RWPE2 (cell line): ENCODE measurements around the gene MARCHF5.

Experiments
- ATAC-seq: fragments of 200-7000 bp; cut with Tn5 transposase; 3 replicates; pipeline ENCODE4 v1.9.1; 2021; ENCODE audit warnings: low read depth
- DNase-seq: peaks from one replicate; pipeline ENCODE4 v3.0.0-alpha.2; 2020; ENCODE audit warnings: low spot score
- H3K27ac ChIP-seq: fragments of 450-650 bp; 2 replicates; pipeline ENCODE4 v1.5.1; 2017; ENCODE audit warnings: mild to moderate bottlenecking; ENCODE audit not compliant: poor library complexity, severe bottlenecking
- H3K27me3 ChIP-seq: fragments of 250-450 bp; sonication (Bioruptor Pico); 2 replicates; pipeline ENCODE4 v1.5.1; 2021; ENCODE audit warnings: mild to moderate bottlenecking, moderate library complexity; ENCODE audit not compliant: insufficient read depth, poor library complexity, severe bottlenecking
- H3K36me3 ChIP-seq: fragments of 250-450 bp; sonication (Bioruptor Pico); 2 replicates; pipeline ENCODE4 v1.5.1; 2020; ENCODE audit warnings: low read depth, mild to moderate bottlenecking, moderate library complexity
- H3K4me1 ChIP-seq: fragments of 250-450 bp; sonication (Bioruptor Pico); 2 replicates; pipeline ENCODE4 v1.5.1; 2021; ENCODE audit warnings: mild to moderate bottlenecking, moderate library complexity; ENCODE audit not compliant: insufficient read depth, poor library complexity, severe bottlenecking
- H3K4me3 ChIP-seq: fragments of 250-450 bp; sonication (Bioruptor Pico); 2 replicates; pipeline ENCODE4 v1.5.1; 2021; ENCODE audit warnings: mild to moderate bottlenecking, moderate library complexity; ENCODE audit not compliant: severe bottlenecking
- H3K9me3 ChIP-seq: fragments of 250-450 bp; sonication (Bioruptor Pico); 2 replicates; pipeline ENCODE4 v1.5.1; 2021; ENCODE audit warnings: mild to moderate bottlenecking, moderate library complexity; ENCODE audit not compliant: severe bottlenecking
- TF ChIP-seq, protein P1 (sequence below): fragments of 450-650 bp; IDR thresholded peaks from one replicate; pipeline ENCODE4 v1.5.1; 2017; ENCODE audit warnings: mild to moderate bottlenecking, moderate library complexity; ENCODE audit not compliant: poor library complexity, severe bottlenecking

Gene MARCHF5

DNA sequence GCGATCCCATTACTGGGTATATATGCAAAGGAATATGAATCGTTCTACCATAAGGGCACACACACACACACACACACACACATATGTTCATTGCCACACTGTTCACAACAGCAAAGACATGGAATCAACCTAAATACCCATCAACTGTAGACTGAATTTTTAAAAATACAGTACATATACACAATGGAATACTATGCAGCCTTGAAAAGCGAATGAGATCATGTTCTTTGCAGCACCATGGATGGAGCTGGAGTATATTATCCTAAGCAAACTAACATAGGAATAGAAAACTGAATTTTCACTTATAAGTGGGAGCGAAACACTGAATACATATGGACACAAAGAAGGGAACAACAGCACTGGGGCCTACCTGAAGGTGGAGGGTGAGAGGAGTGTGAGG is 72.5 kb downstream of the MARCHF5 start:
- Histone ChIP-seq H3K9me3 (no peaks in the 10 kb centered on the region), H3K36me3 (no peaks in the 10 kb centered on the region), H3K27me3 (no peaks in the 10 kb centered on the region), H3K4me1 (no peaks in the 10 kb centered on the region), H3K4me3 (no peak overlapping the region), H3K27ac (no peak overlapping the region)
- no peak for DNase-seq
- TF ChIP-seq, protein P1, sequence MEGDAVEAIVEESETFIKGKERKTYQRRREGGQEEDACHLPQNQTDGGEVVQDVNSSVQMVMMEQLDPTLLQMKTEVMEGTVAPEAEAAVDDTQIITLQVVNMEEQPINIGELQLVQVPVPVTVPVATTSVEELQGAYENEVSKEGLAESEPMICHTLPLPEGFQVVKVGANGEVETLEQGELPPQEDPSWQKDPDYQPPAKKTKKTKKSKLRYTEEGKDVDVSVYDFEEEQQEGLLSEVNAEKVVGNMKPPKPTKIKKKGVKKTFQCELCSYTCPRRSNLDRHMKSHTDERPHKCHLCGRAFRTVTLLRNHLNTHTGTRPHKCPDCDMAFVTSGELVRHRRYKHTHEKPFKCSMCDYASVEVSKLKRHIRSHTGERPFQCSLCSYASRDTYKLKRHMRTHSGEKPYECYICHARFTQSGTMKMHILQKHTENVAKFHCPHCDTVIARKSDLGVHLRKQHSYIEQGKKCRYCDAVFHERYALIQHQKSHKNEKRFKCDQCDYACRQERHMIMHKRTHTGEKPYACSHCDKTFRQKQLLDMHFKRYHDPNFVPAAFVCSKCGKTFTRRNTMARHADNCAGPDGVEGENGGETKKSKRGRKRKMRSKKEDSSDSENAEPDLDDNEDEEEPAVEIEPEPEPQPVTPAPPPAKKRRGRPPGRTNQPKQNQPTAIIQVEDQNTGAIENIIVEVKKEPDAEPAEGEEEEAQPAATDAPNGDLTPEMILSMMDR = no peak
- ATAC-seq = no peak

DNA sequence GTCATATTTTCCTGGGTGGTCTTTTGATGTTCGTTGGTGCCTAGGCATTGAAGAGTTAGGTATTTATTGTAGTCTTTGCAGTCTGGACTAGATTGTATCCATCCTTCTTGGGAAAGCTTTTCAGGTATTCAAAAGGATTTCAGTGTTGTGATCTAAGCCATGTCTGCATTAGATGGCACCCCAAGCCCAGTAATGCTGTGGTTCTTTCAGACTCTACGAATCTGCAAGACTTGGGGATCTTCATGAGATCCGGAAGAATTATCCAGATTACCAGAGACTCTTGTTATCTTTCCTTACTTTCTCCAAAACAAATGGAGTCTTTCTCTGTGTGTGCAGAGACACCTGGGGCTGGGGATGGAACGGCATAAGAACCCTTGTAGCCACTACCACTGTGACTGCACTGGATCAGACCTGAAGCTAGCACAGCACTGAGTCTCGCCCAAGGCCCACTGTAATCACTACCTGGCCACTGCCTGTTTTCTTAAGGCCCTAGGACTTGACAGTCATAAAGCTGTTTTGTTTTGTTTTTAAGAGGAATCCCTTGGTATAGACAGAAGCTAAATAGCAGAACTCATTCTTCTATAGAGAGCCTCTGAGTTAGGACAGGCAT is 75.5 kb downstream of the MARCHF5 start:
- TF ChIP-seq, protein P1 = no peak
- Histone ChIP-seq H3K36me3 (no peaks in the 10 kb centered on the region), H3K27ac (no peak overlapping the region), H3K4me1 (no peaks in the 10 kb centered on the region), H3K27me3 (no peaks in the 10 kb centered on the region), H3K9me3 (no peaks in the 10 kb centered on the region), H3K4me3 (no peak overlapping the region)
- DNase-seq (no peak), ATAC-seq (no peak)

DNA sequence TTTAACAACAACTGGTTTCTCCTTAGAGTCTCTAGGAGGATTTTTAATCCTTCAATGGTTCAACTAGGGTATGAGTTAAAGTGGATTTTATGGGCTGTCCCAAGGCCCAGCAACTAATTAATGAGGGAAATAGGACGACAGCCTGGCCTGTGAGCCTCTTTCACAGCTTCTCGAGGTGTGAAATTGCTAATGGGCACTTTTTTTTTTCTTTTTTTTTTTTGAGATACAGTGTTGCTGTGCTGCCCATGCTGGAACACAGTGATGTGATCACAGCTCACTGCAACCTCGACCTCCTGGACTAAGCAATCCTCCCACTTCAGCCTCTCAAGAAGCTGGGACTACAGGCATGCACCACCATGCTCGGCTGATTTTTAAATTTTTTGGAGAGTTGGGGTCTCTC is 87.0 kb downstream of the MARCHF5 start:
- H3K4me3 ChIP-seq = no peak overlapping the region
- no peaks in the 10 kb centered on the region for H3K27me3 ChIP-seq
- H3K4me1 ChIP-seq = no peaks in the 10 kb centered on the region
- DNase-seq = no peak
- H3K9me3 ChIP-seq = no peaks in the 10 kb centered on the region
- TF ChIP-seq, protein P1 = no peak
- H3K27ac ChIP-seq = no peak overlapping the region
- ATAC-seq = no peak
- H3K36me3 ChIP-seq = no peaks in the 10 kb centered on the region

DNA sequence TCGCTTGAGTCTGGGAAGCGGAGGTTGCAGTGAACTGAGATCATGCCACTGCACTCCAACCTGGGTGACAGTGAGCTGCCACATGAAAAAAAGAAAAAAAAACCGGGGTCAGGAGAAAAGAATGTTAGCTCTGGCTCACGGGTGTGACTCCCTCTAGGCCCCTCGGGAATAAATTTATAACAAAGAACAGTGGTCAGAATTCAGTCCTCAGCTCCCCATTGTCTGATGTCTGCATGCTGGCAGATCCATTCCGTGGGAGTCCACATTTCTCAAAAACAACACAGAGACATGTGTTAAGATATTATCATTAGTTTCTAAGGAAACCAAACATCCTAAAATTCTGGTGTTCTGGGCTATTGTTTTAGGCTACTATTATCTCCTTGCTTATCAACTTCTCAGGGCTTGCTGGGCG is 90.6 kb downstream of the MARCHF5 start:
- TF ChIP-seq, protein P1 = no peak
- no peak for ATAC-seq
- no peaks in the 10 kb centered on the region for H3K9me3 ChIP-seq

DNA sequence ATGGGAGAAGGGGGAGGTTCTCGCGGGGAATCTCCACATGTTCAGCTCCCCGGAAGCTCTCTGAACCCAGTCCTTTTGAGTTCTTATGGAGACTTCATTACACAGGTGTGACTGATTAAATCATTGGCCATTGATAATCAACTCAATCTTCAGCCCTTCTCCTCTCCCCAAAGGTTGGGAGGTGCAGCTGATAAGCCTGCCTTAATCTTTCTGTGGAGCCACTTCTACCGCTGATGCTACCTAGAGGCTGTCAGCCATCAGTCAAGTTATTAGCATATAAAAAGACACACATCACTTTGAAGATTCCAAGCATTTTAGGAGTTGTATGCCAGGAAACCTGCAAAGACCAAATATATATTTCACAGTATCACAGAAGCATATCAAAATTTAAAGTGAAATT is 91.7 kb downstream of the MARCHF5 start:
- H3K4me3 ChIP-seq = no peak overlapping the region
- ATAC-seq (no peak), DNase-seq (no peak)
- no peak overlapping the region for H3K27ac ChIP-seq
- no peaks in the 10 kb centered on the region for H3K36me3 ChIP-seq
- no peaks in the 10 kb centered on the region for H3K4me1 ChIP-seq
- no peaks in the 10 kb centered on the region for H3K9me3 ChIP-seq
- no peaks in the 10 kb centered on the region for H3K27me3 ChIP-seq
- TF ChIP-seq, protein P1 = no peak

More for the DNA sequence above, 90.6 kb downstream of the MARCHF5 start:
- no peaks in the 10 kb centered on the region for H3K4me1 ChIP-seq
- no peaks in the 10 kb centered on the region for H3K27me3 ChIP-seq
- no peaks in the 10 kb centered on the region for H3K36me3 ChIP-seq
- no peak overlapping the region for H3K4me3 ChIP-seq
- H3K27ac ChIP-seq = no peak overlapping the region
- no peak for DNase-seq
